Activated CD4-positive, alpha-beta T cell treated with anti-CD3 and anti-CD28 coated beads, Interleukin-2, amount 10 ng/mL, durations not matched to agents 7 days and 5 days (primary cell): Measurements from ENCODE around the gene FGF11. TPM values are rescaled to one million over a fixed set of nuclear protein-coding genes. Genes with fewer than 3 reads are reported as not detected.
"Not testable (repeated sequence)": the region's sequence is repeated elsewhere in the genome, so short reads cannot be mapped to it uniquely, and the experiment has no call there.

Experiments used
- CTCF ChIA-PET: fragments of 350-600 bp; sonication (Branson Sonifier 250); formaldehyde crosslinking; loops from one replicate; lab custom pipeline; 2021; ENCODE audit warnings: antibody characterized with exemption; lab: Charles Lee
- POLR2A ChIA-PET: fragments of 350-600 bp; sonication (Branson Sonifier 250); formaldehyde crosslinking; loops from one replicate; lab custom pipeline; 2021; ENCODE audit warnings: antibody characterized with exemption; lab: Charles Lee
- DNase-seq: peaks from one replicate; pipeline ENCODE4 v3.0.0-alpha.2; 2020
- H3K27ac Mint-ChIP-seq: one replicate; pipeline ENCODE4 v1.8.0; 2021; ENCODE audit warnings: mild to moderate bottlenecking, moderate library complexity, mixed read lengths
- H3K27me3 Mint-ChIP-seq: one replicate; pipeline ENCODE4 v1.8.0; 2021; ENCODE audit warnings: mixed read lengths
- H3K36me3 Mint-ChIP-seq: one replicate; pipeline ENCODE4 v1.8.0; 2021; ENCODE audit warnings: low read depth, mixed read lengths
- H3K4me1 Mint-ChIP-seq: one replicate; pipeline ENCODE4 v1.8.0; 2021; ENCODE audit warnings: mixed read lengths
- H3K4me3 Mint-ChIP-seq: one replicate; pipeline ENCODE4 v1.8.0; 2021; ENCODE audit warnings: mild to moderate bottlenecking, moderate library complexity, mixed read lengths
- H3K9me3 Mint-ChIP-seq: one replicate; pipeline ENCODE4 v1.8.0; 2021; ENCODE audit warnings: mixed read lengths
- total RNA-seq, 2 experiments: library from RNA; stranded (reverse); gene quantifications; one replicate each; pipeline ENCODE4 v1.2.3, GENCODE V29; 2021

The FGF11 gene
- total RNA-seq, 2 experiments from 2014 or later: 6.8 to 9.4 TPM

DNA sequence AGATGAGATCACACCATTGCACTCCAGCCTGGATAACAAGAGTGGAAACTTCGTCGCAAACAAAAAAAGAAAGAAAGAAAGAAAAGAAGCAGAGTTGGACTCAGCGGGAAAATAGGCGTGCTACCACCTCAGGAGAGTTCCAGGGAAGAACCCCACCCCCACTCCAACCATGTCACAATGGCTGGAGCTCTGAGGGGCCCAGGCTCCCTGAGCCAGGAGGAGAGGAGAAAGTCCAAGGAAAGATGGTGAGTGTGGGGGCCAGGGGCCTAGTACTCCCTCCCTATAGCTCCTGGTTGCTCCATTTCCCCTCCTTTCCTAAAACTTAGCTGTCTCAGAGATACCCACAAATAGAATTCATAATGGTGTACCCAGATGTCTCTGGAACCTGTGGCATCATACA, 42.0 kb downstream of the FGF11 start, which contains the start of gene SLC35G6:
SLC35G6 (plus strand) TSS at position 172 of the 400 bp plus-strand sequence; CDS start at position 243, 71 bp downstream.
- not testable (repeated sequence) for H3K27me3 Mint-ChIP-seq, DNase-seq, H3K9me3 Mint-ChIP-seq
- ChIA-PET POLR2A (interaction anchor here (0.6 kb wide), 1 partner anchor 26 kb away, joined by 3 read pairs; no protein-coding TSS in a partner anchor), CTCF (interaction anchor here (1.0 to 1.4 kb wide), 2 partner anchors 19 to 45 kb away, joined by 4 to 5 read pairs; no protein-coding TSS in a partner anchor)
- H3K27ac Mint-ChIP-seq: peak within 1 kb of the TSS; percentile 99
- H3K36me3 Mint-ChIP-seq: peaks cover 22% of the 10 kb centered on the region
- peak within 1 kb of the TSS; percentile 88 for H3K4me3 Mint-ChIP-seq
- H3K4me1 Mint-ChIP-seq: peaks cover 69% of the 10 kb centered on the region

GRCh38 chr17:7481842-7482741, 42.8 kb downstream of the FGF11 start:
- POLR2A ChIA-PET, DNase-seq, H3K9me3 Mint-ChIP-seq, H3K27me3 Mint-ChIP-seq: not testable (repeated sequence)
- Mint-ChIP-seq H3K4me3 (peak overlapping the region; percentile 94), H3K27ac (peak overlapping the region; percentile 99), H3K36me3 (peaks cover 22% of the 10 kb centered on the region), H3K4me1 (peaks cover 68% of the 10 kb centered on the region)
- CTCF ChIA-PET: interaction anchor here (1.0 to 1.4 kb wide), 2 partner anchors 20 to 45 kb away, joined by 4 to 5 read pairs; no protein-coding TSS in a partner anchor

DNA sequence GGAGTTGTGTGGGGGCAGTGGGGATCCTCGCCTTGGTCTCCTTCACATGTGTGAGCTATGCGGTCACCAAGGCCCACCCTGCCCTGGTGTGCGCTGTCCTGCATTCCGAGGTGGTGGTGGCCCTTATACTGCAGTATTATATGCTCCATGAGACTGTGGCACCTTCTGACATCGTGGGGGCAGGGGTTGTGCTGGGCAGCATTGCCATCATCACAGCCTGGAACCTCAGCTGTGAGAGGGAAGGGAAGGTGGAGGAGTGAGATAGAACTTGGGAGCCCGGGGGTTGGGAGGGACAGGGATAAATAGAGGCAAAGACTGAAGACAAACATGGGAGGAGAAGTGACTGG, 43.4 kb downstream of the FGF11 start:
- peaks cover 68% of the 10 kb centered on the region for H3K4me1 Mint-ChIP-seq
- H3K9me3 Mint-ChIP-seq, DNase-seq, H3K27me3 Mint-ChIP-seq, POLR2A ChIA-PET: not testable (repeated sequence)
- CTCF ChIA-PET: interaction anchor here (2.1 kb wide), 1 partner anchor 78 kb away, joined by 7 read pairs; no protein-coding TSS in a partner anchor
- peak overlapping the region; percentile 94 for H3K4me3 Mint-ChIP-seq
- H3K27ac Mint-ChIP-seq: peak overlapping the region; percentile 99
- H3K36me3 Mint-ChIP-seq: peaks cover 27% of the 10 kb centered on the region

GRCh38 chr17:7483255-7484066, 44.1 kb downstream of the FGF11 start:
- H3K27ac Mint-ChIP-seq: peak overlapping the region; percentile 99
- peak; percentile 97 for DNase-seq
- CTCF ChIA-PET: interaction anchor here (1.2 to 2.1 kb wide), 2 partner anchors 47 to 77 kb away, joined by 4 to 7 read pairs; no protein-coding TSS in a partner anchor
- H3K27me3 Mint-ChIP-seq: no peaks in the 10 kb centered on the region
- H3K4me3 Mint-ChIP-seq: peak overlapping the region; percentile 94
- POLR2A ChIA-PET: interaction anchor here (0.6 to 1.1 kb wide), 2 partner anchors 24 to 47 kb away, joined by 3 to 5 read pairs; no protein-coding TSS in a partner anchor
- no peaks in the 10 kb centered on the region for H3K9me3 Mint-ChIP-seq
- H3K4me1 Mint-ChIP-seq: peaks cover 65% of the 10 kb centered on the region
- H3K36me3 Mint-ChIP-seq: peaks cover 30% of the 10 kb centered on the region

DNA sequence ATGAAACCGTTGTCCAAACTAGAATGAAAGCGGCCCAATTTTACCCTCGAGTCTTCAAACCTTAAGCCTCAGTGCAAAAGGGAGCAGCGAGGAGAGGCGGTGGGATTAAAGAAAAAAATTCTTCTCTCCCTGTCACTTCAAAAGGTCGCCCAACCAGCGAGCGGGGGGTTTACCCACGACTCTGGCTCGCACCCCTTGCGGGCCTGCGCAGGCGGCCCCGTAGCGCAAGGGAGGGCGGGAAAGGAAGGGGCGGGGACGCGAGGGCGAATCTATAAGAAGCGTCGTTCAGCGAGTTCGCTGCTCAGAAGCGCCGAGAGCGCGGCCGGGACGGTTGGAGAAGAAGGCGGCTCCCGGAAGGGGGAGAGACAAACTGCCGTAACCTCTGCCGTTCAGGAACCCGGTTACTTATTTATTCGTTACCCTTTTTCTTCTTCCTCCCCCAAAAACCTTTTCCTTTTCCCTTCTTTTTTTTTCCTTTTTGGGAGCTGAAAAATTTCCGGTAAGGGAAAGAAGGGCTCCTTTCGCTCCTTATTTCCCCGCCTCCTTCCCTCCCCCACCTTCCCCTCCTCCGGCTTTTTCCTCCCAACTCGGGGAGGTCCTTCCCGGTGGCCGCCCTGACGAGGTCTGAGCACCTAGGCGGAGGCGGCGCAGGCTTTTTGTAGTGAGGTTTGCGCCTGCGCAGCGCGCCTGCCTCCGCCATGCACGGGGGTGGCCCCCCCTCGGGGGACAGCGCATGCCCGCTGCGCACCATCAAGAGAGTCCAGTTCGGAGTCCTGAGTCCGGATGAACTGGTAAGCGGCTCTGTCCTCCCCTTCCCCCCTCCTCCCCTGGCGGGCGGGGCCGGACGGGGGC, 45.0 kb downstream of the FGF11 start, which contains the start of gene POLR2A:
POLR2A (plus strand) TSS at position 300 of the 852 bp plus-strand sequence.
- CTCF ChIA-PET: interaction anchor here (1.2 to 2.1 kb wide), 2 partner anchors 48 to 76 kb away, joined by 4 to 7 read pairs; no protein-coding TSS in a partner anchor
- peak within 1 kb of the TSS; percentile 99 for H3K27ac Mint-ChIP-seq
- peak; percentile 96 for DNase-seq
- no peaks in the 10 kb centered on the region for H3K9me3 Mint-ChIP-seq
- no peaks in the 10 kb centered on the region for H3K27me3 Mint-ChIP-seq
- H3K4me3 Mint-ChIP-seq: peak within 1 kb of the TSS; percentile 94
- H3K36me3 Mint-ChIP-seq: peaks cover 36% of the 10 kb centered on the region
- peaks cover 70% of the 10 kb centered on the region for H3K4me1 Mint-ChIP-seq
- POLR2A ChIA-PET: interaction anchor here (0.6 to 1.1 kb wide), 3 partner anchors 25 to 86 kb away, joined by 3 to 5 read pairs (median 3); no protein-coding TSS in a partner anchor

GRCh38 chr17:7484919-7485377, 45.6 kb downstream of the FGF11 start:
- Mint-ChIP-seq H3K4me1 (peaks cover 72% of the 10 kb centered on the region), H3K4me3 (peak overlapping the region; percentile 94), H3K36me3 (peaks cover 37% of the 10 kb centered on the region), H3K27me3 (no peaks in the 10 kb centered on the region), H3K9me3 (no peaks in the 10 kb centered on the region), H3K27ac (peak overlapping the region; percentile 99)
- DNase-seq: no peak
- ChIA-PET CTCF (interaction anchor here (0.6 to 2.1 kb wide), 5 partner anchors 11 to 76 kb away, joined by 4 to 10 read pairs (median 7); no protein-coding TSS in a partner anchor), POLR2A (interaction anchor here (0.6 to 1.1 kb wide), 2 partner anchors 49 to 85 kb away, joined by 3 read pairs; no protein-coding TSS in a partner anchor)

- DNase-seq: no peak
- H3K4me3 Mint-ChIP-seq: peak overlapping the region; percentile 94
- peaks cover 72% of the 10 kb centered on the region for H3K4me1 Mint-ChIP-seq
- peak overlapping the region; percentile 25 for H3K27ac Mint-ChIP-seq
- ChIA-PET CTCF (interaction anchor here (0.9 to 2.1 kb wide), 7 partner anchors 9 to 130 kb away, joined by 3 to 10 read pairs (median 3); partner anchors contain the start of genes SPEM1 and TNFSF13), POLR2A (interaction anchor here (0.5 kb wide), 1 partner anchor 445 kb away, joined by 13 read pairs; no protein-coding TSS in a partner anchor)
- H3K36me3 Mint-ChIP-seq: peaks cover 40% of the 10 kb centered on the region
- H3K9me3 Mint-ChIP-seq: no peaks in the 10 kb centered on the region
- no peaks in the 10 kb centered on the region for H3K27me3 Mint-ChIP-seq
Measured at GRCh38 chr17:7486181-7486580, 46.9 kb downstream of the FGF11 start.

GRCh38 chr17:7490144-7490543, 50.8 kb downstream of the FGF11 start:
- no peak overlapping the region for H3K27ac Mint-ChIP-seq
- ChIA-PET CTCF (interaction anchor here (1.2 to 1.4 kb wide), 2 partner anchors 53 to 71 kb away, joined by 4 to 8 read pairs; no protein-coding TSS in a partner anchor), POLR2A (interaction anchor here (0.6 kb wide), 1 partner anchor 46 kb away, joined by 3 read pairs; no protein-coding TSS in a partner anchor)
- DNase-seq: no peak
- H3K4me1 Mint-ChIP-seq: peaks cover 63% of the 10 kb centered on the region
- no peak overlapping the region for H3K4me3 Mint-ChIP-seq
- H3K9me3 Mint-ChIP-seq: no peaks in the 10 kb centered on the region
- H3K27me3 Mint-ChIP-seq: no peaks in the 10 kb centered on the region
- peaks cover 56% of the 10 kb centered on the region for H3K36me3 Mint-ChIP-seq

DNA sequence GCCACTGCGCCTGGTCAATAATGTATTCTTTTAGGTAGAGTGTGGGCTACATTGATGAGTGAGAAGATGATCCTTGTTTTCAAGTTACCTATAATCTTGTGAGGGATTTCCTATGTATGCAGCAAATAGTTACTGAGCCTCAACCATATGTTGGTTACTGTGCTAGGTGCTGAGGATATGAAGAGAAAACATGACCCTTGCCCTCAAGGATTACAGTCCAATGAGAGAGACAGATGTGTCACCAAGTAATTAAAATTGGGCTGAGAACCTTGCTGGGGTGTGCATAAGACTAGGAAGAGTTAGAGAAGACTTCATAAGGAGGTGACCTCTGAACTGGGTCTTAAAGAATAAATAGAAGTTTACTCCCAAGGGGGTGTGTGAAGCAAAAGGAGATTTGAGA, 52.3 kb downstream of the FGF11 start:
- Mint-ChIP-seq H3K36me3 (peaks cover 60% of the 10 kb centered on the region), H3K27me3 (no peaks in the 10 kb centered on the region), H3K4me1 (peaks cover 57% of the 10 kb centered on the region), H3K9me3 (no peaks in the 10 kb centered on the region), H3K4me3 (no peak overlapping the region), H3K27ac (no peak overlapping the region)
- ChIA-PET POLR2A (no interaction called here), CTCF (no interaction called here)
- no peak for DNase-seq

DNA sequence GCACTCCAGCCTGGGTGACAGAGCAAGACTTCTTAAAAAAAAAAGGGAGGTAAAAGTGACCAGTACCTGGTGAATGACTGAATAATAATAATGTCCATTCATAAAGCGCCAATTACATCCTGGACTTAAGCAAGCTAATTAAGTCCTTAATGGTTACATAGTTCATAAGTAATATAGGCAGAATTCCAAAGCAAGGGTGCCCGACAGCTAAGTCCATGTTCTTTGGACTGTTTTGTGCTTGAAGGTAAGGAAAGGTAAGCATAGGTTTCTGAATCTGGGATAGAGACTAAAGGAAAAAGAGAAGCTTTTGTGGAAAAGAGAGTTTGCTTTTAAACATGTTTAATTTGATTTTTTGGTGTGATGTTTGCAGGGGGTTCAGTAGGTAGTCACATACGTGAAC, 54.6 kb downstream of the FGF11 start:
- Mint-ChIP-seq H3K4me1 (peaks cover 37% of the 10 kb centered on the region), H3K27ac (no peak overlapping the region), H3K27me3 (no peaks in the 10 kb centered on the region), H3K36me3 (peaks cover 65% of the 10 kb centered on the region), H3K9me3 (no peaks in the 10 kb centered on the region), H3K4me3 (no peak overlapping the region)
- DNase-seq: no peak
- ChIA-PET POLR2A (no interaction called here), CTCF (interaction anchor here (2.6 kb wide), 1 partner anchor 57 kb away, joined by 10 read pairs; no protein-coding TSS in a partner anchor)
